Measurements from ENCODE around the gene TMPRSS7. TPM values are rescaled to one million over a fixed set of nuclear protein-coding genes. Genes with fewer than 3 reads are reported as not detected.

Gene TMPRSS7
- total RNA-seq, 1 donor from 2014 or later, result not detected

- intact Hi-C loops (cut with DNase I), result loop anchor here (10.0 kb wide), 1 partner anchor 418 kb away; no protein-coding TSS in a partner anchor
- ATAC-seq (ENCODE audit: poor library complexity) (peak; percentile 41), DNase-seq (peak; percentile 45)
Observed at GRCh38 chr3:112116748-112117186, 82.2 kb downstream of the TMPRSS7 start.

GRCh38 chr3:112117415-112117814 lies 82.9 kb downstream of the TMPRSS7 start:
- intact Hi-C loops (cut with DNase I), result loop anchor here (10.0 kb wide), 1 partner anchor 417 kb away; no protein-coding TSS in a partner anchor
- ATAC-seq (ENCODE audit: poor library complexity), result no peak
- no peak for DNase-seq

GRCh38 chr3:112117841-112118571 lies 83.5 kb downstream of the TMPRSS7 start:
- intact Hi-C loops (cut with DNase I), result loop anchor here (10.0 kb wide), 1 partner anchor 417 kb away; no protein-coding TSS in a partner anchor
- ATAC-seq (ENCODE audit: poor library complexity), result peak; percentile 38
- peak; percentile 57 for DNase-seq

- no peak for DNase-seq
- no peak for ATAC-seq (ENCODE audit: poor library complexity)
- intact Hi-C loops (cut with DNase I), result loop anchor here (10.0 kb wide), 1 partner anchor 415 kb away; no protein-coding TSS in a partner anchor
Observed at GRCh38 chr3:112119962-112120836, 85.7 kb downstream of the TMPRSS7 start.

GRCh38 chr3:112121577-112122547 lies 87.3 kb downstream of the TMPRSS7 start:
- intact Hi-C loops (cut with DNase I), result no loop called here
- DNase-seq (no peak), ATAC-seq (ENCODE audit: poor library complexity) (no peak)

- DNase-seq (no peak), ATAC-seq (ENCODE audit: poor library complexity) (no peak)
- intact Hi-C loops (cut with DNase I), result no loop called here
Observed at GRCh38 chr3:112122870-112123269, 88.3 kb downstream of the TMPRSS7 start.

GRCh38 chr3:112123548-112123947 lies 89.0 kb downstream of the TMPRSS7 start:
- intact Hi-C loops (cut with DNase I), result no loop called here
- ATAC-seq (ENCODE audit: poor library complexity), result no peak
- no peak for DNase-seq

- no peak for DNase-seq
- ATAC-seq (ENCODE audit: poor library complexity), result no peak
- intact Hi-C loops (cut with DNase I), result no loop called here
Observed at GRCh38 chr3:112124907-112125607, 90.5 kb downstream of the TMPRSS7 start.

GRCh38 chr3:112126511-112126911 lies 92.0 kb downstream of the TMPRSS7 start:
- DNase-seq (no peak), ATAC-seq (ENCODE audit: poor library complexity) (no peak)
- intact Hi-C loops (cut with DNase I), result no loop called here

- intact Hi-C loops (cut with DNase I), result no loop called here
- DNase-seq (no peak), ATAC-seq (ENCODE audit: poor library complexity) (no peak)
Observed at GRCh38 chr3:112127522-112128494, 93.3 kb downstream of the TMPRSS7 start.

GRCh38 chr3:112128843-112129727 lies 94.5 kb downstream of the TMPRSS7 start:
- intact Hi-C loops (cut with DNase I), result no loop called here
- DNase-seq, result no peak
- ATAC-seq (ENCODE audit: poor library complexity), result no peak

- intact Hi-C loops (cut with DNase I), result no loop called here
- ATAC-seq (ENCODE audit: poor library complexity) (no peak), DNase-seq (no peak)
Observed at GRCh38 chr3:112129925-112130637, 95.5 kb downstream of the TMPRSS7 start.

GRCh38 chr3:112130638-112130993 lies 96.1 kb downstream of the TMPRSS7 start:
- ATAC-seq (ENCODE audit: poor library complexity) (no peak), DNase-seq (no peak)
- intact Hi-C loops (cut with DNase I), result no loop called here
